IMR-90 (cell line): ENCODE measurements around the gene EMCN. TPM values are rescaled to one million over a fixed set of nuclear protein-coding genes. Genes with fewer than 3 reads are reported as not detected.
A peak's percentile ranks its signal among the peaks of the same experiment; 100 is the strongest.

ENCODE experiments used
- ATAC-seq: fragments of 200-7000 bp; cut with Tn5 transposase; 2 replicates; pipeline ENCODE4 v1.9.1; 2020; ENCODE audit warnings: low read depth, mild to moderate bottlenecking, moderate library complexity
- BruUV-seq: library from RNA; stranded (reverse); fragments of 400-500 nt; replicated peaks from 2 replicates; lab custom pipeline; 2021; lab: Mats Ljungman, UMichigan
- CTCF ChIA-PET: fragments of 300-600 bp; formaldehyde crosslinking; extraction: SDS; loops from one replicate; lab custom pipeline; 2021; ENCODE audit warnings: antibody characterized with exemption; lab: Yijun Ruan, JAX
- POLR2A ChIA-PET: fragments of 300-600 bp; sonication (Branson Sonifier 250); formaldehyde crosslinking; loops from one replicate; lab custom pipeline; 2022; ENCODE audit warnings: antibody characterized with exemption; ENCODE audit not compliant: unreplicated experiment; lab: Charles Lee
- DNase-seq: peaks from one replicate; pipeline ENCODE4 v3.0.0; 2013
- H2AFZ ChIP-seq: replicated peaks from 2 replicates; pipeline ENCODE3; 2013; ENCODE audit warnings: low read length, mild to moderate bottlenecking; ENCODE audit not compliant: poor library complexity
- H2AK5ac ChIP-seq: 2 replicates; pipeline ENCODE4 v1.6.1; 2013; ENCODE audit warnings: low read depth, low read length, inconsistent platforms
- H2AK9ac ChIP-seq: replicated peaks from 2 replicates; pipeline ENCODE3; 2013; ENCODE audit warnings: mild to moderate bottlenecking, low read depth, low read length, moderate library complexity; ENCODE audit not compliant: poor library complexity
- H2BK120ac ChIP-seq: 2 replicates; pipeline ENCODE4 v1.6.1; 2013; ENCODE audit warnings: low read depth, low read length, inconsistent platforms
- H2BK15ac ChIP-seq: 3 replicates; pipeline ENCODE4 v1.6.1; 2013; ENCODE audit warnings: low read depth, low read length, inconsistent platforms
- H2BK20ac ChIP-seq: 2 replicates; pipeline ENCODE4 v1.6.1; 2013; ENCODE audit warnings: low read depth, mild to moderate bottlenecking, inconsistent platforms, low read length, moderate library complexity
- H2BK5ac ChIP-seq: 2 replicates; pipeline ENCODE4 v1.6.1; 2013; ENCODE audit warnings: mild to moderate bottlenecking, low read depth, low read length, inconsistent platforms; ENCODE audit not compliant: poor library complexity, severe bottlenecking
- H3K14ac ChIP-seq: replicated peaks from 2 replicates; pipeline ENCODE4 v1.6.1; 2013; ENCODE audit warnings: low read depth, low read length, inconsistent platforms
- H3K18ac ChIP-seq: 2 replicates; pipeline ENCODE4 v1.6.1; 2013; ENCODE audit warnings: low read depth, low read length, control low read depth
- H3K23ac ChIP-seq: 2 replicates; pipeline ENCODE4 v1.6.1; 2013; ENCODE audit warnings: low read depth, low read length, inconsistent platforms
- H3K27ac ChIP-seq: 2 replicates; pipeline ENCODE4 v1.5.1; 2013; ENCODE audit warnings: mild to moderate bottlenecking, control low read depth, low read length; ENCODE audit not compliant: insufficient read depth
- H3K27me3 ChIP-seq: 2 replicates; pipeline ENCODE4 v1.6.1; 2013; ENCODE audit warnings: low read length; ENCODE audit not compliant: control insufficient read depth, insufficient read depth
- H3K36me3 ChIP-seq: 2 replicates; pipeline ENCODE4 v1.6.1; 2013; ENCODE audit warnings: low read length, mixed read lengths; ENCODE audit not compliant: control insufficient read depth, insufficient read depth
- H3K4ac ChIP-seq: 2 replicates; pipeline ENCODE4 v1.6.1; 2013; ENCODE audit warnings: low read depth, low read length, inconsistent platforms
- H3K4me1 ChIP-seq: 2 replicates; pipeline ENCODE4 v1.6.1; 2013; ENCODE audit warnings: low read length, mixed read lengths; ENCODE audit not compliant: control insufficient read depth, insufficient read depth
- H3K4me2 ChIP-seq: 2 replicates; pipeline ENCODE4 v1.6.1; 2013; ENCODE audit warnings: low read depth, mild to moderate bottlenecking, control low read depth, low read length, moderate library complexity
- H3K4me3 ChIP-seq: 2 replicates; pipeline ENCODE4 v1.5.1; 2013; ENCODE audit warnings: low read depth, mild to moderate bottlenecking, control low read depth, low read length, moderate library complexity; ENCODE audit not compliant: insufficient read depth
- H3K56ac ChIP-seq: 2 replicates; pipeline ENCODE4 v1.6.1; 2013; ENCODE audit warnings: low read length, inconsistent platforms; ENCODE audit not compliant: insufficient read depth; ENCODE audit errors: extremely low read depth
- H3K79me1 ChIP-seq, 2 experiments: 2 replicates each; pipeline ENCODE4 v1.6.1; 2013; ENCODE audit warnings: low read length in 2 of 2, inconsistent platforms in 1 of 2, low read depth in 1 of 2
- H3K9ac ChIP-seq: 2 replicates; pipeline ENCODE4 v1.6.1; 2013; ENCODE audit warnings: low read depth, low read length, control low read depth
- H3K9me1 ChIP-seq: 2 replicates; pipeline ENCODE4 v1.6.1; 2013; ENCODE audit warnings: low read length, inconsistent platforms; ENCODE audit not compliant: insufficient read depth
- H3K9me3 ChIP-seq: 2 replicates; pipeline ENCODE4 v1.6.1; 2013; ENCODE audit warnings: low read length; ENCODE audit not compliant: control insufficient read depth, insufficient read depth
- H4K20me1 ChIP-seq: 2 replicates; pipeline ENCODE4 v1.6.1; 2013; ENCODE audit warnings: low read length, inconsistent platforms; ENCODE audit not compliant: insufficient read depth
- H4K5ac ChIP-seq: 2 replicates; pipeline ENCODE4 v1.6.1; 2013; ENCODE audit warnings: mild to moderate bottlenecking, low read depth, low read length, control low read depth
- H4K8ac ChIP-seq, 2 experiments: 2 replicates each; pipeline ENCODE4 v1.6.1; 2013; ENCODE audit warnings: low read depth in 2 of 2, low read length in 2 of 2, control low read depth in 1 of 2, inconsistent platforms in 1 of 2
- H4K91ac ChIP-seq: 2 replicates; pipeline ENCODE4 v1.6.1; 2013; ENCODE audit warnings: low read depth, low read length, inconsistent platforms; ENCODE audit not compliant: insufficient read depth
- MAFK ChIP-seq: IDR thresholded peaks from 2 replicates; pipeline ENCODE4 v1.6.1; 2012; ENCODE audit warnings: low read depth, low read length, improper control_type of control experiment
- NFE2L2 ChIP-seq: fragments of 150-350 bp; IDR thresholded peaks from 2 replicates; pipeline ENCODE4 v1.6.1; 2016; ENCODE audit warnings: low read depth, mild to moderate bottlenecking, low read length
- RCOR1 ChIP-seq: IDR thresholded peaks from 2 replicates; pipeline ENCODE4 v1.6.1; 2012; ENCODE audit warnings: mild to moderate bottlenecking, low read length, improper control_type of control experiment; ENCODE audit not compliant: insufficient replicate concordance
- SMC3 ChIP-seq: fragments of 150-350 bp; IDR thresholded peaks from 2 replicates; pipeline ENCODE4 v1.6.1; 2016; ENCODE audit warnings: low read depth, mild to moderate bottlenecking, antibody characterized with exemption, low read length, moderate library complexity
- WGBS, 2 experiments: methylation state at CpG; one replicate each; pipeline versions ENCODE4 v1.1.5 to v1.1.7; 2013; ENCODE audit warnings: missing lambda C conversion rate in 2 of 2; ENCODE audit not compliant: insufficient read length in 1 of 2; ENCODE audit errors: extremely low coverage in 2 of 2; 5-methylcytosine and 5-hydroxymethylcytosine counted together
- dilution Hi-C: fragments of 300-500 bp; cut with HindIII; formaldehyde crosslinking; loops from one replicate; pipeline ENCODE4 v1.14.3; 2018; ENCODE audit warnings: low sequenced_read_pairs; ENCODE audit not compliant: unreplicated experiment
- in situ Hi-C: fragments of 300-500 bp; cut with MboI; formaldehyde crosslinking; loops from 3 replicates; pipeline ENCODE4 v1.14.3; 2019; ENCODE audit warnings: low sequenced_read_pairs, inconsistent platforms, mixed read lengths
- intact Hi-C: fragments of 100-400 bp; cut with micrococcal nuclease; formaldehyde crosslinking; loops from 2 replicates; pipeline ENCODE4 v1.10.0; 2022
- polyA plus RNA-seq, 3 experiments: library from polyadenylated mRNA; depleted of rRNA; stranded (reverse); fragments of >200 nt; gene quantifications; 2 replicates each; pipeline ENCODE4 v1.2.3, GENCODE V29; 2012; ENCODE audit warnings: low replicate concordance in 1 of 3
- total RNA-seq: library from RNA; depleted of rRNA; stranded (reverse); fragments of >200 nt; gene quantifications from 2 replicates; pipeline ENCODE4 v1.2.3, GENCODE V29; 2012

The EMCN gene
- total and polyA plus RNA-seq, 2 of the 4 experiments (the other 2 are of a cell fraction), result not detected

DNA sequence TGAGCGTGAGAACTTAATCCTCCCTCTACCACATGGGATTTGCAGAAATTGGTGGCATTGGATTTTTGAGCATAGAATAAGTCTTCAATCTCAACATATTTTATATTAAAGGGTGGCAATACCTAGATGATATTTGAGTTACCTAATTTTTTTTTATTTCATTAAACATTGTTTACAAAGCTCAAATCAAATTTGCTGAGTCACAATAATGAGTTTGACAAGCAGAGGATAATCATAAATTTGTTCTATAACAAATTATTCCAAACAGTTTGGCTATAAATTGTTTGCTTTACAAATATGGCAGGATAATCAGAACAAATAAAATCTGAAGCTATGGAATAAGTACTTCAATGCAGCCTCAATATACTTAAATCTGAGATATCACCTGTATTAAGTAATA is 22.7 kb downstream of the EMCN start:
- Histone ChIP-seq H2BK120ac (no peak overlapping the region), H3K14ac (no peak overlapping the region), H4K8ac (no peak overlapping the region), H3K9ac (no peak overlapping the region), H3K27ac (no peak overlapping the region), H3K4me1 (no peaks in the 10 kb centered on the region), H4K91ac (no peak overlapping the region), H2BK15ac (no peak overlapping the region), H3K23ac (no peak overlapping the region), H3K27me3 (no peaks in the 10 kb centered on the region), H2AK5ac (no peak overlapping the region), H3K4ac (no peak overlapping the region), H2AFZ (no peak overlapping the region), H2BK5ac (no peak overlapping the region), H3K9me1 (no peaks in the 10 kb centered on the region), H3K79me1 (no peaks in the 10 kb centered on the region), H3K56ac (no peak overlapping the region), H3K36me3 (no peaks in the 10 kb centered on the region), H4K5ac (no peak overlapping the region), H3K4me3 (no peak overlapping the region), H2BK20ac (no peak overlapping the region), H3K18ac (no peak overlapping the region), H2AK9ac (no peak overlapping the region), H4K20me1 (no peaks in the 10 kb centered on the region), H3K4me2 (no peak overlapping the region), H3K9me3 (peaks cover 4% of the 10 kb centered on the region)
- WGBS, 2 experiments, result no CpG with 5 or more reads among the region's 1 CpG
- ATAC-seq, result no peak
- no TSS peak for BruUV-seq
- intact Hi-C loops (loop anchor here (10.0 kb wide), 1 partner anchor 500 kb away; no protein-coding TSS in a partner anchor), dilution Hi-C loops (no loop called here), in situ Hi-C loops (no loop called here)
- DNase-seq, result no peak
- ChIA-PET CTCF (no interaction called here), POLR2A (no interaction called here)
- TF ChIP-seq SMC3 (no peak), RCOR1 (no peak), NFE2L2 (peak; percentile 79), MAFK (peak; percentile 66)
